ENCODE data around the gene CERS6. TPM values are rescaled to one million over a fixed set of nuclear protein-coding genes. Genes with fewer than 3 reads are reported as not detected.

The CERS6 gene
- total RNA-seq, 2 donors from 2014 or later, result 12.5 to 16.3 TPM

DNA sequence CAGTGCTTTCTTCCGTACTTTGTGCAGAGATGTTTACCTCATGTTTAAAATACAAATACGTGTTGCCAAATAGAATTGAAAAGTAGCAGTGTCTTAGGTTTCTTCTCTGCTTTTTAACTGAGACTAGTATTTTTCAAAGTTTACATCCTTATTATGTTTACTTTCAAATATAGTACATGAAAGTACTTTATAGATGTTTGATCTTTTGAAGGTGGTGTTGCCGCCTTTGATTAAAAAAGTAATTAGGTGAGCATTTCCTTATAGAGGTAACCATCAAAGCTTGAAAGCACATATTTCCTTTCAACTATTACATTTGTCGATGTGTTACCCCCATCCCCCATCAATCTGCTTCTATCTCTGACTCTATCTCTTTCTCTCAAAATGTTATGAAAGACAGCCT is 87.0 kb downstream of the CERS6 start:
- intact Hi-C loops (cut with DNase I), result no loop called here
- no peak for DNase-seq
- WGBS, 2 donors, result 74 to 92% methylated on average over 4 of the region's 4 CpGs
- Histone ChIP-seq H3K27ac (no peak overlapping the region), H3K4me3 (no peak overlapping the region), H3K4me1 (no peaks in the 10 kb centered on the region), H3K9me3 (peaks cover 0 to 10% (median 0%) of the 10 kb centered on the region in 3 donors), H3K36me3 (replicated peaks in 1 of 2; ENCODE audit: insufficient read depth in 1 of 2, low read depth in 2 of 2) (no peaks in the 10 kb centered on the region), H3K27me3 (no peaks in the 10 kb centered on the region)
- no peak for ATAC-seq
- no peak for TF ChIP-seq POLR2A (IDR thresholded peaks at IDR 0.05)
- TF ChIP-seq, protein P1, sequence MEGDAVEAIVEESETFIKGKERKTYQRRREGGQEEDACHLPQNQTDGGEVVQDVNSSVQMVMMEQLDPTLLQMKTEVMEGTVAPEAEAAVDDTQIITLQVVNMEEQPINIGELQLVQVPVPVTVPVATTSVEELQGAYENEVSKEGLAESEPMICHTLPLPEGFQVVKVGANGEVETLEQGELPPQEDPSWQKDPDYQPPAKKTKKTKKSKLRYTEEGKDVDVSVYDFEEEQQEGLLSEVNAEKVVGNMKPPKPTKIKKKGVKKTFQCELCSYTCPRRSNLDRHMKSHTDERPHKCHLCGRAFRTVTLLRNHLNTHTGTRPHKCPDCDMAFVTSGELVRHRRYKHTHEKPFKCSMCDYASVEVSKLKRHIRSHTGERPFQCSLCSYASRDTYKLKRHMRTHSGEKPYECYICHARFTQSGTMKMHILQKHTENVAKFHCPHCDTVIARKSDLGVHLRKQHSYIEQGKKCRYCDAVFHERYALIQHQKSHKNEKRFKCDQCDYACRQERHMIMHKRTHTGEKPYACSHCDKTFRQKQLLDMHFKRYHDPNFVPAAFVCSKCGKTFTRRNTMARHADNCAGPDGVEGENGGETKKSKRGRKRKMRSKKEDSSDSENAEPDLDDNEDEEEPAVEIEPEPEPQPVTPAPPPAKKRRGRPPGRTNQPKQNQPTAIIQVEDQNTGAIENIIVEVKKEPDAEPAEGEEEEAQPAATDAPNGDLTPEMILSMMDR (IDR thresholded peaks at IDR 0.05), result no peak

DNA sequence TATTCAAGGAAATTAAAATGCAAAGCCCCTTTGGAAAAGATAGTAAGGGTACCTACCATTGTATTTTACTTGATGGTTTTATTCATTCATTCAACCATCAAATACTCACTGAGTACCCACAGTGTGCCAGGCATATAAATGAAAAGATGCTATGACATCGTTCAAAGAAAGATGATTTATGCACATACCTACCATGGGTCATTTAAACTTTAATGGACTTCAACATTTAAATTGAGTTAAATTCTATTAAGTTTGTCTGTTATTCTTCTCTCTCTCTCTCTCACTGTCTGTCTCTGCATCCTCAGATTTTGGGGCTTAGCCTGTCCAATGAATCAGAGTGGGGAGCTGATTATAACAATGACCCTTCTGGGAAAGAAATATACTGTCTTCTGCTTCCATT is 87.9 kb downstream of the CERS6 start:
- Histone ChIP-seq H3K4me1 (no peaks in the 10 kb centered on the region), H3K27me3 (no peaks in the 10 kb centered on the region), H3K9me3 (peaks cover 0 to 10% (median 0%) of the 10 kb centered on the region in 3 donors), H3K4me3 (no peak overlapping the region), H3K27ac (no peak overlapping the region), H3K36me3 (replicated peaks in 1 of 2; ENCODE audit: insufficient read depth in 1 of 2, low read depth in 2 of 2) (no peaks in the 10 kb centered on the region)
- DNase-seq (no peak), ATAC-seq (no peak)
- WGBS, 2 donors, result 97 to 100% methylated on average over 1 of the region's 1 CpG
- TF ChIP-seq, protein P1 (IDR thresholded peaks at IDR 0.05), result no peak
- no peak for TF ChIP-seq POLR2A (IDR thresholded peaks at IDR 0.05)
- intact Hi-C loops (cut with DNase I), result no loop called here

DNA sequence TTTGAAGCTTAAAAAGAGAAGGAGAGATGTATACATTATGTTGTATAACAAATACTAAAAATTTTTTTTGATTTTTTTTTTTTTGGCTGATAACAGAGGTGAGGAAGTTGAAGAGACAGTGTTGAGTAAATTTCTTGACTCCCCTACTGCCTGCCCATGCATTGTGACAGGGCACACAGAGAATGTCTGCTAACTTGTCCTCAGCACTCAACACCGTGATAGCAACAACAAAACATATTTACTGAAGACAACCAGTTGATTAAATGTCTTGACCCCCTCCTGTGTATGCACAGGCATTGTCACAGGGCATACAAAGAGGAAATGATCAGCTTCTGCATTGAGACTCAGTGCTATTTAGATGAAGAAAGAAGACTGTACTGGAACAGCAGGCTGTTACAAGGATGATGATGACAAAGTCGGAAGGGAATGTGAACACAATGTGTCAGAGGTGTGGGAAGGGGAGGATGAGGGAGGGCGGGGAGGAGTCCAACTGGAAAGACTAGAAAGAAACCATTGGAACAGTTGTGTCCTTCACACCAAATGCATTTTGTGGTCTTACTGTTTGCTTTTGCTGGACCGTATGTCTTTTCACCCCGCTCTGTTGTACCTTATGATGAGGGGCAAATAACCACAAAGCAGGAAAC is 89.5 kb downstream of the CERS6 start:
- DNase-seq (no peak), ATAC-seq (no peak)
- Histone ChIP-seq H3K27ac (no peak overlapping the region), H3K36me3 (replicated peaks in 1 of 2; ENCODE audit: insufficient read depth in 1 of 2, low read depth in 2 of 2) (no peaks in the 10 kb centered on the region), H3K4me3 (no peak overlapping the region), H3K27me3 (no peaks in the 10 kb centered on the region), H3K4me1 (no peaks in the 10 kb centered on the region), H3K9me3 (no peaks in the 10 kb centered on the region)
- 85 to 87% methylated on average over 5 of the region's 5 CpGs for WGBS, 2 donors
- intact Hi-C loops (cut with DNase I), result no loop called here
- TF ChIP-seq, protein P1 (IDR thresholded peaks at IDR 0.05), result no peak
- no peak for TF ChIP-seq POLR2A (IDR thresholded peaks at IDR 0.05)

DNA sequence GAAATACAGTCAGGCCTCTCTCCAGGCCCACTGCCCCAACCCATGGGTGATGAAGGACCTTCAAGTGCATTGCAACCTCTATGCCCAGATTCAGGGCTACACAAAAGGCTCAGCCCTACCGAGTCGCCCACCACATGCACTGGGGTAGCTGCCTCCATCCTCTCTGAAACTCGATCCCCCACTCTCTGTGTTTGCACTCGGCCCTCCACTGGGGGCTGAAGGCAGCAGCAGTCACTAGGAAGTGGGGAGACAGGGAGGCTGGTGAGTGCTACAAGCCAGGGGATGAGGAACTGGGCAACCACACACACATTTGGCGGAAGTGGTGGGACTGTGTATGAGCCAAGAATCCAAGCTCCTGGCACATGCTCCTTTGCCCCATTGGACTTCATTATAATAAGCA is 94.6 kb downstream of the CERS6 start:
- Histone ChIP-seq H3K27ac (no peak overlapping the region), H3K27me3 (no peaks in the 10 kb centered on the region), H3K4me3 (no peak overlapping the region), H3K4me1 (peaks cover 5% of the 10 kb centered on the region), H3K36me3 (replicated peaks in 1 of 2; ENCODE audit: insufficient read depth in 1 of 2, low read depth in 2 of 2) (no peaks in the 10 kb centered on the region), H3K9me3 (no peaks in the 10 kb centered on the region)
- TF ChIP-seq POLR2A (IDR thresholded peaks at IDR 0.05), result no peak
- TF ChIP-seq, protein P1 (IDR thresholded peaks at IDR 0.05), result no peak
- intact Hi-C loops (cut with DNase I), result no loop called here
- ATAC-seq (no peak), DNase-seq (peak in 2 of 4 donors; percentile 13 to 46)
- WGBS, 2 donors, result 87 to 89% methylated on average over 3 to 5 of the region's 5 CpGs

DNA sequence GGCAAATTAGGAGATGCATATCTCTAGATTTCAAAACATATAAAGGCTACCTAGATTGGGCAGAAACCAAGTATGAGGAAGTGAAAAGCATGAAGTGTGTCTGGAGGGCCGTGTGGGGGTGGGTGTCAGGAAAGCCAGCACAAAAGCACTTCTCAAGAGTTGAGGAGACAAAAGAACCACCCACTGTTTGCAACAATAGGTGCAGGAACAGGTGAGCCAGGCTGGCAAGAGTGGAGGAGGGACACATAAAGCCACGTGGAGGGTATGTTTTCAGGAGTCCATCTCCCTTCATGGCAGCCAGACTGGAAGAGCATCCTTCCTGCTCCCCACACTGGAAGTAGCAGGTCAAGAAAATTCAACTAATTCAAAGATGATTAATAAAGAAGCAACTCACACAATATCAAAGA is 96.4 kb downstream of the CERS6 start:
- Histone ChIP-seq H3K9me3 (no peaks in the 10 kb centered on the region), H3K4me1 (peaks cover 5% of the 10 kb centered on the region), H3K36me3 (replicated peaks in 1 of 2; ENCODE audit: insufficient read depth in 1 of 2, low read depth in 2 of 2) (no peaks in the 10 kb centered on the region), H3K27me3 (no peaks in the 10 kb centered on the region), H3K4me3 (no peak overlapping the region), H3K27ac (no peak overlapping the region)
- ATAC-seq (no peak), DNase-seq (no peak)
- intact Hi-C loops (cut with DNase I), result no loop called here
- WGBS, 2 donors, result 79 to 81% methylated on average over 2 of the region's 2 CpGs
- TF ChIP-seq, protein P1 (IDR thresholded peaks at IDR 0.05), result no peak
- TF ChIP-seq POLR2A (IDR thresholded peaks at IDR 0.05), result no peak

All from body of pancreas (tissue), 4 donors.